ENCODE results near the gene SPAG5. TPM values are rescaled to one million over a fixed set of nuclear protein-coding genes. Genes with fewer than 3 reads are reported as not detected.
A peak's percentile ranks its signal among the peaks of the same experiment; 100 is the strongest.

SPAG5 gene
- polyA plus RNA-seq, 1 donor from 2014 or later = 19.9 TPM

- H3K9ac ChIP-seq (ENCODE audit: low read length) = peak overlapping the region; percentile 90
Observed at GRCh38 chr17:28553000-28553505, 45.8 kb downstream of the SPAG5 start.

DNA sequence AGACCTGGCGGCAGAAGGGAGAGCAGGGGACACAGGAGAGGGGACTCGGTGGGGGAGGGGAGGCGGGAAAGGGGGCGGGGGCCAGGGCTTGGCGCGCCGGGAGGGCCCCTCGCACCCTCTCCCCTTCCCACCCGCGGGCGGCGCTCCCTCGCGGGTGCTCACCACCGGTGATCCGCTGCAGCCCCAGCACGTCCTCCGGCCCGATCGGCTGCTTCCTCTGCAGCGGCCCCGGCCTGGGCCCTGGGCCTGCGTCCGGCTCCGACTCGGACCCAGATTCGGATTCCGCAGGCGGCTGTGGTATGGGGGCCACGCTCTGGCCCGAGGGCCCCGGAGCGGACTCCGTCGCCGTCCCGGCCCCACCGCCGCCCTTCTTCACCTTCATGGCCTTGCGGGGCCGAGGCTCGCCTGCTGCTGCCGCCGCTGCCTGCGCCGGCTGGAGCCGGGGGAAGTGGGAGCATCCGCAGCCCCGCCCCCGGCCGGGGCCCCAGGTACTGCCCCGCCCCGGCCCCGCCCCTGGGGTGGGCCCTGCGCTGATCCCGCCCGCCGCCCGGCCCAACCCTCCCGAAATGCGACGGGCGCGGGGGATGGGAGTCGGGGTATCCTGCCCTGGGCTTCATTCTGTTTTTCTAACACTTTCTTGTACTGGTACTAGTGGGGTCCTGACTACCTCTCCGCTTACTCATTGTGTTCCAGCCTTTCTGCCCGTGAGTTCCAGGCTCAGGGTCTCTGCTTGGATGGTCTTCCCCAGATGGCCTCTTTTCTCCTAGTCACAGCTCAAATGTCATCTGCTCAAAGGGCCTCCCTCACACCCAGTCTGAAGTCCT, 46.4 kb downstream of the SPAG5 start, which contains the start of gene UNC119:
UNC119 (minus strand) TSS at position 449 of the 824 bp plus-strand sequence; CDS start at position 382, 67 bp downstream.
- H3K27me3 ChIP-seq (ENCODE audit: insufficient read depth, low read depth, low read length) = no peaks in the 10 kb centered on the region
- peaks cover 8% of the 10 kb centered on the region for H3K79me2 ChIP-seq (replicated peaks; ENCODE audit: insufficient read depth, low read length)
- H3K9me2 ChIP-seq (ENCODE audit: insufficient read depth, low read length) = no peaks in the 10 kb centered on the region
- H3K36me3 ChIP-seq (ENCODE audit: insufficient read depth, low read length) = no peaks in the 10 kb centered on the region
- H3K4me2 ChIP-seq (ENCODE audit: low read length) = peak within 1 kb of the TSS; percentile 74
- H3K9me3 ChIP-seq (ENCODE audit: low read length) = no peaks in the 10 kb centered on the region
- no peaks in the 10 kb centered on the region for H3F3A ChIP-seq (ENCODE audit: insufficient read depth, low read length, poor library complexity, severe bottlenecking)
- no peaks in the 10 kb centered on the region for H4K20me1 ChIP-seq (ENCODE audit: insufficient read depth)
- H2AFZ ChIP-seq (ENCODE audit: low read depth, low read length) = peak within 1 kb of the TSS; percentile 76
- H3K9ac ChIP-seq (ENCODE audit: low read length) = peak within 1 kb of the TSS; percentile 90
- H3K27ac ChIP-seq (ENCODE audit: low read length) = peak within 1 kb of the TSS; percentile 66
- H3K4me3 ChIP-seq (ENCODE audit: low read length) = peak within 1 kb of the TSS; percentile 96
- TF ChIP-seq TAF1 (IDR thresholded peaks at IDR 0.05; ENCODE audit: low read depth) = peak; percentile 7
- TF ChIP-seq POLR2AphosphoS5 (IDR thresholded peaks at IDR 0.05) = peak; percentile 91
- TF ChIP-seq, protein P1, sequence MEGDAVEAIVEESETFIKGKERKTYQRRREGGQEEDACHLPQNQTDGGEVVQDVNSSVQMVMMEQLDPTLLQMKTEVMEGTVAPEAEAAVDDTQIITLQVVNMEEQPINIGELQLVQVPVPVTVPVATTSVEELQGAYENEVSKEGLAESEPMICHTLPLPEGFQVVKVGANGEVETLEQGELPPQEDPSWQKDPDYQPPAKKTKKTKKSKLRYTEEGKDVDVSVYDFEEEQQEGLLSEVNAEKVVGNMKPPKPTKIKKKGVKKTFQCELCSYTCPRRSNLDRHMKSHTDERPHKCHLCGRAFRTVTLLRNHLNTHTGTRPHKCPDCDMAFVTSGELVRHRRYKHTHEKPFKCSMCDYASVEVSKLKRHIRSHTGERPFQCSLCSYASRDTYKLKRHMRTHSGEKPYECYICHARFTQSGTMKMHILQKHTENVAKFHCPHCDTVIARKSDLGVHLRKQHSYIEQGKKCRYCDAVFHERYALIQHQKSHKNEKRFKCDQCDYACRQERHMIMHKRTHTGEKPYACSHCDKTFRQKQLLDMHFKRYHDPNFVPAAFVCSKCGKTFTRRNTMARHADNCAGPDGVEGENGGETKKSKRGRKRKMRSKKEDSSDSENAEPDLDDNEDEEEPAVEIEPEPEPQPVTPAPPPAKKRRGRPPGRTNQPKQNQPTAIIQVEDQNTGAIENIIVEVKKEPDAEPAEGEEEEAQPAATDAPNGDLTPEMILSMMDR (IDR thresholded peaks at IDR 0.05; ENCODE audit: poor library complexity, severe bottlenecking) = no peak
- TF ChIP-seq MXI1 (conservative IDR thresholded peaks at IDR 0.05; ENCODE audit: poor library complexity, severe bottlenecking) = peak; percentile 53
- TF ChIP-seq RAD21 (conservative IDR thresholded peaks at IDR 0.05) = no peak
- TF ChIP-seq EZH2 (IDR thresholded peaks at IDR 0.05; ENCODE audit: borderline replicate concordance, insufficient read depth, low read length, poor library complexity, severe bottlenecking) = no peak
- TF ChIP-seq EP300 (conservative IDR thresholded peaks at IDR 0.05; ENCODE audit: poor library complexity, severe bottlenecking) = no peak
- TF ChIP-seq SMC3 (conservative IDR thresholded peaks at IDR 0.05; ENCODE audit: poor library complexity) = no peak
- TF ChIP-seq, protein P2, sequence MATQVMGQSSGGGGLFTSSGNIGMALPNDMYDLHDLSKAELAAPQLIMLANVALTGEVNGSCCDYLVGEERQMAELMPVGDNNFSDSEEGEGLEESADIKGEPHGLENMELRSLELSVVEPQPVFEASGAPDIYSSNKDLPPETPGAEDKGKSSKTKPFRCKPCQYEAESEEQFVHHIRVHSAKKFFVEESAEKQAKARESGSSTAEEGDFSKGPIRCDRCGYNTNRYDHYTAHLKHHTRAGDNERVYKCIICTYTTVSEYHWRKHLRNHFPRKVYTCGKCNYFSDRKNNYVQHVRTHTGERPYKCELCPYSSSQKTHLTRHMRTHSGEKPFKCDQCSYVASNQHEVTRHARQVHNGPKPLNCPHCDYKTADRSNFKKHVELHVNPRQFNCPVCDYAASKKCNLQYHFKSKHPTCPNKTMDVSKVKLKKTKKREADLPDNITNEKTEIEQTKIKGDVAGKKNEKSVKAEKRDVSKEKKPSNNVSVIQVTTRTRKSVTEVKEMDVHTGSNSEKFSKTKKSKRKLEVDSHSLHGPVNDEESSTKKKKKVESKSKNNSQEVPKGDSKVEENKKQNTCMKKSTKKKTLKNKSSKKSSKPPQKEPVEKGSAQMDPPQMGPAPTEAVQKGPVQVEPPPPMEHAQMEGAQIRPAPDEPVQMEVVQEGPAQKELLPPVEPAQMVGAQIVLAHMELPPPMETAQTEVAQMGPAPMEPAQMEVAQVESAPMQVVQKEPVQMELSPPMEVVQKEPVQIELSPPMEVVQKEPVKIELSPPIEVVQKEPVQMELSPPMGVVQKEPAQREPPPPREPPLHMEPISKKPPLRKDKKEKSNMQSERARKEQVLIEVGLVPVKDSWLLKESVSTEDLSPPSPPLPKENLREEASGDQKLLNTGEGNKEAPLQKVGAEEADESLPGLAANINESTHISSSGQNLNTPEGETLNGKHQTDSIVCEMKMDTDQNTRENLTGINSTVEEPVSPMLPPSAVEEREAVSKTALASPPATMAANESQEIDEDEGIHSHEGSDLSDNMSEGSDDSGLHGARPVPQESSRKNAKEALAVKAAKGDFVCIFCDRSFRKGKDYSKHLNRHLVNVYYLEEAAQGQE (IDR thresholded peaks at IDR 0.05; ENCODE audit: borderline replicate concordance) = peak; percentile 64

More at GRCh38 chr17:28553000-28553505, 45.8 kb downstream of the SPAG5 start:
- Histone ChIP-seq H2AFZ (ENCODE audit: low read depth, low read length) (no peak overlapping the region), H3K36me3 (ENCODE audit: insufficient read depth, low read length) (no peaks in the 10 kb centered on the region), H3K4me3 (ENCODE audit: low read length) (peak overlapping the region; percentile 96), H3K9me2 (ENCODE audit: insufficient read depth, low read length) (no peaks in the 10 kb centered on the region), H4K20me1 (ENCODE audit: insufficient read depth) (no peaks in the 10 kb centered on the region), H3K79me2 (replicated peaks; ENCODE audit: insufficient read depth, low read length) (peaks cover 8% of the 10 kb centered on the region), H3K27ac (ENCODE audit: low read length) (no peak overlapping the region), H3F3A (ENCODE audit: insufficient read depth, low read length, poor library complexity, severe bottlenecking) (no peaks in the 10 kb centered on the region), H3K9me3 (ENCODE audit: low read length) (no peaks in the 10 kb centered on the region), H3K4me2 (ENCODE audit: low read length) (no peak overlapping the region), H3K27me3 (ENCODE audit: insufficient read depth, low read depth, low read length) (no peaks in the 10 kb centered on the region)
- TF ChIP-seq RAD21 (conservative IDR thresholded peaks at IDR 0.05) = no peak
- no peak for TF ChIP-seq EP300 (conservative IDR thresholded peaks at IDR 0.05; ENCODE audit: poor library complexity, severe bottlenecking)
